IPS-18c (cell line): ENCODE results near the gene BLOC1S5.
"Not testable (repeated sequence)": the region's sequence is repeated elsewhere in the genome, so short reads cannot be mapped to it uniquely, and the experiment has no call there.

ENCODE experiments used
- H3K4me3 ChIP-seq: 2 replicates; pipeline ENCODE4 v1.7.0; 2013; ENCODE audit warnings: low read depth, mild to moderate bottlenecking, low read length, moderate library complexity; ENCODE audit not compliant: insufficient read depth
- H3K9me3 ChIP-seq: one replicate; pipeline ENCODE4 v1.6.1; 2013; ENCODE audit warnings: mild to moderate bottlenecking, low read length, moderate library complexity; ENCODE audit not compliant: control insufficient read depth, insufficient read depth

The BLOC1S5 gene

GRCh38 chr6:8017705-8018104 lies 46.5 kb downstream of the BLOC1S5 start:
- H3K9me3 ChIP-seq, result no peaks in the 10 kb centered on the region
- no peak overlapping the region for H3K4me3 ChIP-seq

DNA sequence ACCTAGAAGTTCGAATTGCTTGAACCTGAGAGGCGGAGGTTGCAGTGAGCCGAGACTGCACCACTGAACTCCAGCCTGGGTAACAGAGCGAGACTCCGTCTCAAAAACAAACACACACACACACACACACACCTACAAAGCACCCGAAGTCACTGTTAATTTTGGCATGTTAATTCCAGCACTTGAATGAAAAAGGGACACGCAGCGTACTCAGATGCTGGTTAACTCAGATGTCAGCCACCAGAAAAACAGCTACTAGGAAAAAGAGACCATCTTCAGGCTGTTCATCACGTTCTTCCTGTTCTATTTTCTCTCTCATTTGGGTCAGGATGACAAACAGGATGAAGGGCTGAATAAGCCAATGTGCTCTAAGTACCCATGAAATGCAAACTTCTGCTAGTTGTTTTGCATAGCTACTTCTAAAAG lies 46.9 kb downstream of the BLOC1S5 start:
- H3K9me3 ChIP-seq, result no peaks in the 10 kb centered on the region
- H3K4me3 ChIP-seq, result no peak overlapping the region

GRCh38 chr6:8014947-8015346 lies 49.2 kb downstream of the BLOC1S5 start:
- Histone ChIP-seq H3K9me3 (no peaks in the 10 kb centered on the region), H3K4me3 (no peak overlapping the region)

DNA sequence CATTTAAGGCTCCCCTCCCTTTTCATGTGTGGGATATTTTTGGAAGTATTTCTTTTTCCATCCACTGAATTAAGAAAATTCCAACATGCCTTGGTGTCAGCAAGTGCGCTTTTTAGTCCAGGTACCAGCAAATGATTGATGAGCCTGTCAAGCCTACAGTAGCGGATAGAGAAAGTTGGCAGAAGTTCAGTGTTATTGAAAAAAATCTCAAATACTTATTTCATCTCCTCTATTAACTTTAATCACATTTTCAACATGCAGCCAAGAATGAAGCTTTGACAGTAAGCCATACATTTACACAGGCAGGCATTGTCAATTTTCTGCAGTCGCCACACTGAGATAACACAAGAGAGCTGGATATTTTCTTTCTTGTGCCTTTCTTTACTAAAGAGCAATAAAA lies 50.4 kb downstream of the BLOC1S5 start:
- Histone ChIP-seq H3K4me3 (no peak overlapping the region), H3K9me3 (no peaks in the 10 kb centered on the region)

DNA sequence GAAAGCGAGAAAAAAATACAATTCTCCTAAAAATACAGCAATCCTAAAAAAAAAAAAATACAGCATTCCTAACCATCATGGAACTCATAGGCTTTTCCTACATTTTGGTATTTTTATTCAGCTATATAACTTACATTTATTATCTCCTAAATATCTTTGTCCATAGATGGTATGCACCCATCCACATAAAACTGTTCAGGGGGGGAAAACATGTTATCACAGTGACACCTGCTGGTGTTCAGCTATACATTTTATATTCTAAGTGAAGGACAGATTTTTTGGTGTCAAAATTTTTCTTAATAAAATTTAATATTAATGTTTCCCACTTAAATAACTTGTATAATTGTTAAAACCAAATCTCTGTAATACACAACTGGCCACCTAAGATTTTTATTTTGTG lies 58.0 kb downstream of the BLOC1S5 start:
- H3K4me3 ChIP-seq, result no peak overlapping the region
- H3K9me3 ChIP-seq, result no peaks in the 10 kb centered on the region

GRCh38 chr6:8005136-8005535 lies 59.1 kb downstream of the BLOC1S5 start:
- no peaks in the 10 kb centered on the region for H3K9me3 ChIP-seq
- H3K4me3 ChIP-seq, result no peak overlapping the region

DNA sequence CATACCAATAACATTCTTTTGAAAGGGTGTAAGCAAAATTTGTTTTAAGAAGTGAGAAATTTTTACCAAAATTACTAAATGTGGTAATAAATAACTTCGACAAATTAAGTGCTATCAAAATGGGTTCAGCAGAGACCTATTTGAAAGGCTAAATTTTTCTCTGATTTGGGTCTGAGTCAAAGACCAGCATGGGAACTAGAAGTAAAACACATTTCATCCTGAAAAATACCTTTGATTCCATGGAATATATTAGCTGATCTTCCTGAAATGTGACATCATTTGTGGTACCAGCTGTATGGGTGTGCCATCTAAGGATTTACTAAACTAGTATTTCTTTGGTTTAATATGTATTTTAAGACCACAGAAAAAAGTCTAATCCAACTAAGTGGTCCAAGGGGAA lies 63.6 kb downstream of the BLOC1S5 start:
- H3K9me3 ChIP-seq, result no peaks in the 10 kb centered on the region
- no peak overlapping the region for H3K4me3 ChIP-seq

- H3K4me3 ChIP-seq, result no peak overlapping the region
- no peaks in the 10 kb centered on the region for H3K9me3 ChIP-seq
Observed at GRCh38 chr6:8000188-8000596, 64.0 kb downstream of the BLOC1S5 start.

- Histone ChIP-seq H3K9me3 (no peaks in the 10 kb centered on the region), H3K4me3 (no peak overlapping the region)
Observed at GRCh38 chr6:7999201-7999600, 65.0 kb downstream of the BLOC1S5 start.

- Histone ChIP-seq H3K4me3 (no peak overlapping the region), H3K9me3 (no peaks in the 10 kb centered on the region)
Observed at GRCh38 chr6:7998103-7998725, 66.0 kb downstream of the BLOC1S5 start.

- no peak overlapping the region for H3K4me3 ChIP-seq
- H3K9me3 ChIP-seq, result no peaks in the 10 kb centered on the region
Observed at GRCh38 chr6:7997286-7997685, 66.9 kb downstream of the BLOC1S5 start.

GRCh38 chr6:7996538-7997111 lies 67.6 kb downstream of the BLOC1S5 start:
- Histone ChIP-seq H3K9me3 (no peaks in the 10 kb centered on the region), H3K4me3 (no peak overlapping the region)

DNA sequence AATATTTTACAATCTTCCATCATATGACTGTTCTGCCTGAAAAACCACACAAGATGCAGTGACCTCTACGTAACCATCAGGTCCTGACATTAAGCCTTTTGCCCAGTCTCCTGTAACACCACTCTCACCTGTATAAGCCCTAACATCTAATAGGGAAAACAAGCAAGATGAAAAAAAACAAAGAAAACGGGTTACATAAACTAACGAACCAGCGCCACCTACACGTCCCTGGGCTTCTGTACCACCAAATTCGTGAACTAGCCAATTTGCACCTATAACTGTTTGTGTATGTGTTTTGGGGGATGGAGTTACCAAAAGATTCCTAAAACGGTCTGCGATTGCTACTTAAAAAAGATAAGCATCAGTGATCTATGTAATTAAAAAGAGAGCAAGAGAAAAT lies 70.2 kb downstream of the BLOC1S5 start:
- H3K4me3 ChIP-seq, result no peak overlapping the region

GRCh38 chr6:7993399-7993798 lies 70.8 kb downstream of the BLOC1S5 start:
- Histone ChIP-seq H3K9me3 (no peaks in the 10 kb centered on the region), H3K4me3 (no peak overlapping the region)

More for the DNA sequence above, 70.2 kb downstream of the BLOC1S5 start:
- no peaks in the 10 kb centered on the region for H3K9me3 ChIP-seq

GRCh38 chr6:7992002-7992815 lies 72.0 kb downstream of the BLOC1S5 start:
- no peak overlapping the region for H3K4me3 ChIP-seq
- H3K9me3 ChIP-seq, result no peaks in the 10 kb centered on the region

GRCh38 chr6:7991536-7991935 lies 72.7 kb downstream of the BLOC1S5 start:
- no peak overlapping the region for H3K4me3 ChIP-seq
- no peaks in the 10 kb centered on the region for H3K9me3 ChIP-seq

DNA sequence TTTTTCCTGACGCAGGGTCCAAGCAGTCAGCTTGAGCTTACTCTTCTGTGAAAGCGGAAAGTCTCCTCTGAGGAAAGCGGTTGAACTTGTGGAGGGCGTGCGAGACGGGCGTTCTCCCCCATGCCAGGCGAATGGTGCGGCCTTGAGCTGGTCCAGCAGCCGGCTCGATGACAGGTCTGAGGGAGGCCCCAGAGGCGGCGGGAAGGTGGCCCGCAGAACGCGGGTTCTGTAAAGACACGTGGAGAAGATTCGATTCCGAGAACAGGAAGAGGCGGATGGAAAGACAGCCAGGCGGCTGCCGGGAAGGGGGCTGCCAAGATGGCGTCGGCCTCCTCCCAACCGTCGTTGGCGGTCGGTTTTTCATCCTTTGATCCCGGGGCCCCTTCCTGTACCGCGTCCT lies 78.0 kb downstream of the BLOC1S5 start:
- no peak overlapping the region for H3K4me3 ChIP-seq
- H3K9me3 ChIP-seq, result no peaks in the 10 kb centered on the region

DNA sequence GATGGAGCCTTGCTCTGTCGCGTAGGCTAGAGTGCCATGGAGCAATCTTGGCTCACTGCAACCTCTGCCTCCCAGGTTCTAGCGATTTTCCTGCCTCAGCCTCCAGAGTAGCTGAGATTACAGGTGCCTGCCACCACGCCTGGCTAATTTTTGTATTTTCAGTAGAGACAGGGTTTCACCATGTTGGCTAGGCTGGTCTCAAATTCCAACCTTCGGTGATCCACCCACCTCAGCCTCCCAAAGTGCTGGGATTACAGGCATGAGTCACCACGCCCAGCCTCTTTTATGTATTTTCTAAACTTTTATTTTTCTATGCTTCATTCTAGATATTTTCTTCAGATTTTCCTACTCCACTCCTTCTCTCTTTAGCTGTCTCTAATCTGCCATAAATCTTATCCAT lies 80.2 kb downstream of the BLOC1S5 start:
- H3K9me3 ChIP-seq, H3K4me3 ChIP-seq: not testable (repeated sequence)
